Retinal pigment epithelial cell (primary cell): ENCODE data around the gene PIEZO2.

Experiments
- DNase-seq: peaks from one replicate; pipeline ENCODE4 v3.0.0-alpha.2; 2010; ENCODE audit warnings: low read depth
- H3K4me3 ChIP-seq: 2 replicates; pipeline ENCODE4 v1.5.1; 2011; ENCODE audit warnings: mild to moderate bottlenecking, low read length, control low read depth, moderate library complexity
- CTCF ChIP-seq: conservative IDR thresholded peaks from 2 replicates; pipeline ENCODE4 v1.5.1; 2011; ENCODE audit warnings: low read depth, low read length, control low read depth, inconsistent platforms

PIEZO2 gene

DNA sequence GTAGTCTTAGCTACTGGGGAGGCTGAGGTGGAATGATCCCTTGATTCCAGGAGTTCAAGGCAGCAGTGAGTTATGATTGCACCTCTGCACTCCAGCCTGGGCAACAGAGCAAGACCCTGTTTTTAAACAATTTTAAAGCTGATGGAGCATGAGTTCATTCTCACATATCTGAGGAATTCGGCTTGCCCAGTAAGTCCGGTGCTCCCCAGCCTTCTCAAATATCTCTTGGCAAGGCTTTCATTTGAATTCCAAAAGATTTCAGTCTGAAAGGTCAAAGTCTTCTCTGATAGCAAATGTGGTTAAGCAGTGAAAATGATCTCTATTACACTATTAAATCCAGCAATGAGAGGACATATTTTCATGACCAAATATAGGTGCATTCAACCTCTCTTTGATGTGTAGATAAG, 27.9 kb downstream of the PIEZO2 start:
- DNase-seq: peak; percentile 17
- H3K4me3 ChIP-seq: no peak overlapping the region
- TF ChIP-seq CTCF: no peak

DNA sequence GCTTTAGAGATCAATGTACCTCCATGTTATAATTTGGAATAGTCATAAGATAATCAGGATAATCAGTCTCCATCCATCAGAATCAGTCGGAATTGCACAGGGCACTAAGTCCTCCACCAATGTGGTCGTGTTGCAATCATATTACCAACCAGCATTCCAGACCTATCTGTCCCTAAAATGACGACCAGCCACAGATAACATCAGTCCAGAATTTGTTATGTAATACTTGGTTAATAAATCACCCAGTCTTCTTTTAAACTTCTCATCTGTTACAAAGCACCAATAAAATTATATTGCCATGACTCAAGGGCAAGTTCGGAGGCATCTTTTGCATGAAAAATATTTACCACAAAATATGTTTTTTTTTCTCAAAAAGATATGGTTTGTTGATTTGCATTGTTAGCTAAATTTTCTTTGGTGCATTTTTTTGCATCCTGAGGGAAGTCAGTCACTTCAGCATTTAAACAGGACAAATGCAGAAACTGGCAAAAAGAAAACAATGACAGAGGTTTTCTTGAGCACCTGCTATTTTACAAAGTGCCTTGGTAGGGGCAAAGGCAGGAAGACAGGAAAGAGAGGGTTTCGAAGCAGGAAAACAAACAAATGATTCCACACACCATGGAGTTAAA, 29.3 kb downstream of the PIEZO2 start:
- DNase-seq: no peak
- no peak for TF ChIP-seq CTCF
- H3K4me3 ChIP-seq: no peak overlapping the region

DNA sequence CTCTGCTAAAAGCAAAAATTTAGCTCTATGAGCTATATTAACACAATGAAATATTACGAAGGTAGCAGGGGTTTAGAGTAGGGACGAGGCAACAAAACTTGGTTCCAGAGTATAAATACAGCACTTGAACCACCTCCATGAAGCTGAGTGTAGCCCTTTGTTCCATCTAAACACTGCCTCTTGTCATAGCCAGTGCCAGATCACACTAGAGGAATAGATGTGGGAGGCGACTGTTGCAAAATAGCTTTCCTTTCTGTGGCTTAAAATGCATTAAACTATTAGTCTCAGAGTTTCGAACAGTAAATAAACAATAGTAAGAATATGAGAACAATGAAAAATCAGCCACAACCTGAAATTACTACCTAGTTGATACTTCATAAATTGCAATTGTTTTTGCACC, 29.8 kb downstream of the PIEZO2 start:
- DNase-seq: no peak
- H3K4me3 ChIP-seq: no peak overlapping the region
- no peak for TF ChIP-seq CTCF

DNA sequence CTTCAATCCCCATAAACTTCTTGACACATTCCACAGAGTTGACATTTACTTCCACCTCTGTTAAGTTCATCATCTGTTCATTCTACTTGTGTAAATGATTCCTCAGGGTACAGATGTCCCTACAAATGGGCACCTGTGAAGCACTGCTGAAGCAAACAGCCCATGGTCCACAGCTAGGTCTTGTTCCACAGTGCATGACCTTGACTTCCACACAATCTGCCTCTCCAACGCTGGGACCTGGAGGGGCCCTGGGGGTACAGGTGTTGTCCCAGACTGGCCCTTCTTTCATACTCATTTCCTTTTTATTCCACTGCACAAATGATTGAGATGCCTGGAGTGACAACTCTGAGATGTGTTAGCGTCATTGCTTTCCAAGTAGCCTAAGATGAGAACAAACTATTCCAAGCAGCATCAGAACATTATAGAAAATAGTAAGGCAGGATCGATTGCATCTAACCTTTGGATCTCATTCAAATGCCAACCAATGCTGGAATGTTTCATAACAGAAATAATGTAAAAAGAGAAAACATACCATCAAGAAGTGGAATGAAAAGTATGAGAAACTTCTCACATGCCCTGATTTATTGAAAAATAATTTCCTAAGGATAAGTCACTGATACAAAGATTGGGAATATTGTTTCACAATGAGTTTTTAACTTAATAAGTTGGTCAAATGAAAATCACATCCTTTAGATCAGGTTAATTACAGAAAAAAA, 31.2 kb downstream of the PIEZO2 start:
- no peak overlapping the region for H3K4me3 ChIP-seq
- no peak for TF ChIP-seq CTCF
- no peak for DNase-seq

GRCh38 chr18:11115276-11115675, 34.1 kb downstream of the PIEZO2 start:
- H3K4me3 ChIP-seq: no peak overlapping the region
- DNase-seq: no peak
- no peak for TF ChIP-seq CTCF

DNA sequence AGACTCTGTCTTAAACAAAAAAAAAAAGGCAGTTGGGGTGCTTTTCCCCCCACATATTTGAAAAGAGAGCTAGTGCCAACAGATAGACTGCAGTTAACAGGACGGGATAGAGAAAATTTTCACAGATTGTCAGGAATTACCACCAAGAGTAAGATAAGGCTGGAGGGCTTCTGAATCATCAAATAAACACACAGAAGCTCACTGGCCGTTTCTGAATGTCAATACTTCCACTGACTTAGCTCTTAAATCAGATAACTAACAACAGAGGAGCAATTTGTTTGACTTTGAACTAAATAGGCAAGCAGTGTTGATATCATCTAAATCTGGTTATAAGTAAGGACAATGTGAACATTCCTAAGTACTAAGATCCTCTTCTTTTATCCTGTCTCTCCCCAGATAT, 34.7 kb downstream of the PIEZO2 start:
- no peak overlapping the region for H3K4me3 ChIP-seq
- no peak for DNase-seq
- TF ChIP-seq CTCF: no peak

- no peak for TF ChIP-seq CTCF
- no peak for DNase-seq
- H3K4me3 ChIP-seq: no peak overlapping the region
These were observed 35.4 kb downstream of the PIEZO2 start for GRCh38 chr18:11113937-11114336.
